HK-2 (cell line): ENCODE measurements around the gene PRKCA.
A peak's percentile ranks its signal among the peaks of the same experiment; 100 is the strongest.
"Not testable (repeated sequence)": the region's sequence is repeated elsewhere in the genome, so short reads cannot be mapped to it uniquely, and the experiment has no call there.

Experiments
- DNase-seq: peaks from one replicate; pipeline ENCODE4 v3.0.0-alpha.2; 2018; ENCODE audit not compliant: unreplicated experiment

The PRKCA gene

GRCh38 chr17:66301864-66302741 lies at the start of gene PRKCA:
PRKCA (plus strand) TSS chr17:66302613.
- peak; percentile 76 for DNase-seq

GRCh38 chr17:66253458-66253857 lies 49.0 kb upstream of the PRKCA start:
- not testable (repeated sequence) for DNase-seq

GRCh38 chr17:66255112-66255511 lies 47.3 kb upstream of the PRKCA start:
- DNase-seq: no peak

GRCh38 chr17:66255527-66255971 lies 46.9 kb upstream of the PRKCA start:
- no peak for DNase-seq

GRCh38 chr17:66260275-66260674 lies 42.1 kb upstream of the PRKCA start:
- DNase-seq: no peak

- no peak for DNase-seq
Observed at GRCh38 chr17:66260688-66261087, 41.7 kb upstream of the PRKCA start.

GRCh38 chr17:66262767-66263166 lies 39.6 kb upstream of the PRKCA start:
- no peak for DNase-seq

GRCh38 chr17:66264696-66265095 lies 37.7 kb upstream of the PRKCA start:
- no peak for DNase-seq

GRCh38 chr17:66268247-66268927 lies 34.0 kb upstream of the PRKCA start:
- no peak for DNase-seq

- no peak for DNase-seq
Observed at GRCh38 chr17:66270106-66270505, 32.3 kb upstream of the PRKCA start.

GRCh38 chr17:66271512-66271911 lies 30.9 kb upstream of the PRKCA start:
- no peak for DNase-seq

GRCh38 chr17:66272811-66273585 lies 29.4 kb upstream of the PRKCA start:
- peak; percentile 39 for DNase-seq

- no peak for DNase-seq
Observed at GRCh38 chr17:66273586-66273848, 28.9 kb upstream of the PRKCA start.

- peak; percentile 82 for DNase-seq
Observed at GRCh38 chr17:66275651-66276050, 26.8 kb upstream of the PRKCA start.

GRCh38 chr17:66276328-66276937 lies 26.0 kb upstream of the PRKCA start:
- no peak for DNase-seq

- no peak for DNase-seq
Observed at GRCh38 chr17:66277191-66277590, 25.2 kb upstream of the PRKCA start.

GRCh38 chr17:66281661-66282369 lies 20.6 kb upstream of the PRKCA start:
- no peak for DNase-seq

- no peak for DNase-seq
Observed at GRCh38 chr17:66283296-66283934, 19.0 kb upstream of the PRKCA start.

- DNase-seq: no peak
Observed at GRCh38 chr17:66283971-66284370, 18.4 kb upstream of the PRKCA start.

GRCh38 chr17:66285149-66285548 lies 17.3 kb upstream of the PRKCA start:
- no peak for DNase-seq

GRCh38 chr17:66287911-66288310 lies 14.5 kb upstream of the PRKCA start:
- no peak for DNase-seq
